Heart left ventricle (tissue), 16 donors: Measurements from ENCODE around the gene IGF2R. TPM values are rescaled to one million over a fixed set of nuclear protein-coding genes. Genes with fewer than 3 reads are reported as not detected.

Source experiments
- ATAC-seq, 4 donors: fragments of 200-7000 bp; cut with Tn5 transposase; one replicate each; pipeline ENCODE4 v1.9.1; 2020 to 2022; ENCODE audit warnings: moderate library complexity in 4 of 4, mild to moderate bottlenecking in 3 of 4, moderate number of reproducible peaks in 1 of 4
- DNase-seq, 5 donors: peaks; one replicate each; pipeline ENCODE4 v3.0.0-alpha.2; 2020
- H3K27ac ChIP-seq, 12 donors: fragments of 200-600 bp; sonication (generic) in 4 of 12; one replicate each; pipeline versions ENCODE4 v1.5.0 to v1.8.0; 2016 to 2022; ENCODE audit warnings: mild to moderate bottlenecking in 2 of 12
- H3K27me3 ChIP-seq, 9 donors: fragments of 200-600 bp; sonication (generic) in 2 of 9; one replicate each; pipeline versions ENCODE4 v1.5.1 to v1.8.0; 2016 to 2022; ENCODE audit warnings: mild to moderate bottlenecking in 3 of 9
- H3K36me3 ChIP-seq, 9 donors: fragments of 200-600 bp; sonication (generic) in 2 of 9; one replicate each; pipeline versions ENCODE4 v1.5.0 to v1.8.0; 2018 to 2022; ENCODE audit warnings: mild to moderate bottlenecking in 2 of 9
- H3K4me1 ChIP-seq, 12 donors: fragments of 200-600 bp; sonication (generic) in 4 of 12; one replicate each; pipeline versions ENCODE4 v1.5.0 to v1.8.0; 2016 to 2022; ENCODE audit warnings: mild to moderate bottlenecking in 3 of 12
- H3K4me3 ChIP-seq, 12 donors: fragments of 200-600 bp; sonication (generic) in 4 of 12; one replicate each; pipeline versions ENCODE4 v1.5.0 to v1.8.0; 2017 to 2022; ENCODE audit warnings: mild to moderate bottlenecking in 9 of 12, moderate library complexity in 4 of 12
- H3K9me3 ChIP-seq, 12 donors: fragments of 200-600 bp; sonication (generic) in 4 of 12; one replicate each; pipeline versions ENCODE4 v1.5.0 to v1.8.0; 2016 to 2022; ENCODE audit warnings: mild to moderate bottlenecking in 1 of 12
- CTCF ChIP-seq, 12 donors: fragments of 200-600 bp; sonication (generic) in 4 of 12; IDR thresholded peaks; one replicate each; pipeline versions ENCODE4 v1.5.0 to v1.8.0; 2018 to 2022; ENCODE audit warnings: antibody characterized with exemption in 12 of 12, mild to moderate bottlenecking in 5 of 12
- POLR2A ChIP-seq, 2 donors: fragments of 450-650 bp; IDR thresholded peaks; one replicate each; pipeline ENCODE4 v1.6.1; 2017; ENCODE audit warnings: antibody characterized with exemption in 2 of 2, mild to moderate bottlenecking in 2 of 2, moderate library complexity in 2 of 2
- WGBS, 4 donors: extraction: QIAGEN DNeasy Blood & Tissue Kit in 2 of 4; methylation state at CpG; one replicate each; pipeline versions ENCODE4 v1.1.5 to v1.1.7; 2013 to 2018; 5-methylcytosine and 5-hydroxymethylcytosine counted together
- intact Hi-C, 10 donors: fragments of 100-400 bp; cut with DNase I; formaldehyde crosslinking; loops; one replicate each; pipeline versions ENCODE4 v1.11.1 to v1.14.2; 2022
- polyA plus RNA-seq, 2 donors: library from polyadenylated mRNA; stranded (reverse); fragments of 200-250 nt; gene quantifications; one replicate each; pipeline ENCODE4 v1.2.3, GENCODE V29; 2013
- total RNA-seq, 9 donors: library from RNA; depleted of rRNA in 2 of 9; stranded (reverse); fragments of >200 nt in 2 of 9; fragmentation: NEBNext Ultra II Directional in 3 of 9; extraction: Animal tissue kit (Norgen Biotek cat#: 25700) in 3 of 9; gene quantifications; one replicate each; pipeline versions ENCODE4 v1.1.0 to v1.2.4, GENCODE V29; 2016 to 2023
- donor health status: ischemic (EF 13 %, LVEDD 7.1; RV severe dilation, severe dysfunction).
- donor health status: healthy with polysubstance abuse.
- donor health status: DM: no; HTN: yes; CAD: no.
- donor health status: DM: no; HTN: no; CAD: no.
- donor health status: ischemic (EF 25% LVEDD 6.9; RV normal size, moderate dysfunction).
- donor health status: ischemic (EF 25% LVEDD 5.7; RV mildly dilated, moderate dysfunction).
- donor health status: healthy.
- donor health status: DM: yes; HTN: yes; CAD: no.
- donor health status: ischemic (EF 35%, LVEDD 5.7; RV mildly dilated, moderate dysfunction).
- donor health status: nonischemic (EF 11% LVEDD 7.7; RV severe dilation, severe dysfunction).
- donor health status: DM: yes; HTN: yes; CAD: no.
- donor health status: PGD.
- donor health status: ischemic (EF 29% LVEDD 5.4; RV normal size, mild dysfunction).
- donor health status: nonischemic (EF 23%, LVEDD 6.1; RV moderate dilation, normal function).

Gene IGF2R
- total and polyA plus RNA-seq, 11 donors = 15.4 to 111 (median 68.5) TPM

- ATAC-seq (no peak), DNase-seq (no peak)
- intact Hi-C loops = no loop called here
- WGBS, 4 donors = 82 to 87% (median 86%) methylated on average over 1 of the region's 1 CpG
- Histone ChIP-seq H3K36me3 (no peaks in the 10 kb centered on the region), H3K27ac (no peak overlapping the region), H3K4me3 (no peak overlapping the region), H3K4me1 (peaks cover 0 to 15% (median 7%) of the 10 kb centered on the region in 12 donors), H3K27me3 (no peaks in the 10 kb centered on the region), H3K9me3 (peaks cover 0 to 11% (median 0%) of the 10 kb centered on the region in 12 donors)
- TF ChIP-seq POLR2A (IDR thresholded peaks at IDR 0.05) (no peak), CTCF (IDR thresholded peaks at IDR 0.05) (no peak)
These were observed 35.8 kb upstream of the IGF2R start for GRCh38 chr6:159933077-159933476.

GRCh38 chr6:159934181-159934580 is 34.7 kb upstream of the IGF2R start:
- WGBS, 4 donors = 90 to 93% (median 93%) methylated on average over 4 of the region's 4 CpGs
- intact Hi-C loops = no loop called here
- H3K27ac ChIP-seq = no peak overlapping the region

GRCh38 chr6:159935065-159935464 is 33.8 kb upstream of the IGF2R start:
- Histone ChIP-seq H3K27ac (no peak overlapping the region), H3K27me3 (no peaks in the 10 kb centered on the region), H3K9me3 (peaks cover 0 to 11% (median 0%) of the 10 kb centered on the region in 12 donors), H3K4me3 (no peak overlapping the region), H3K4me1 (peaks cover 0 to 16% (median 5%) of the 10 kb centered on the region in 12 donors), H3K36me3 (no peaks in the 10 kb centered on the region)
- intact Hi-C loops = loop anchor here in 2 of 10 donors (5.0 kb wide), 2 partner anchors 68 to 758 kb away; no protein-coding TSS in a partner anchor
- no peak for TF ChIP-seq POLR2A (IDR thresholded peaks at IDR 0.05)
- no peak for TF ChIP-seq CTCF (IDR thresholded peaks at IDR 0.05)
- WGBS, 4 donors = 64 to 89% (median 81%) methylated on average over 2 of the region's 2 CpGs
- ATAC-seq (peak in 3 of 4 donors; percentile 39 to 74 (median 43)), DNase-seq (no peak)

More at GRCh38 chr6:159934181-159934580, 34.7 kb upstream of the IGF2R start:
- H3K27me3 ChIP-seq = no peaks in the 10 kb centered on the region
- H3K4me3 ChIP-seq = no peak overlapping the region
- DNase-seq (no peak), ATAC-seq (no peak)
- H3K36me3 ChIP-seq = no peaks in the 10 kb centered on the region
- H3K4me1 ChIP-seq = peaks cover 0 to 15% (median 7%) of the 10 kb centered on the region in 12 donors
- TF ChIP-seq POLR2A (IDR thresholded peaks at IDR 0.05) = no peak
- TF ChIP-seq CTCF (IDR thresholded peaks at IDR 0.05) = no peak
- peaks cover 0 to 11% (median 0%) of the 10 kb centered on the region in 12 donors for H3K9me3 ChIP-seq

- DNase-seq (no peak), ATAC-seq (peak in 3 of 4 donors; percentile 27 to 66 (median 63))
- no peak overlapping the region for H3K4me3 ChIP-seq
- no peak overlapping the region for H3K27ac ChIP-seq
- TF ChIP-seq CTCF (IDR thresholded peaks at IDR 0.05) (no peak), POLR2A (IDR thresholded peaks at IDR 0.05) (no peak)
- WGBS, 4 donors = 71 to 98% (median 87%) methylated on average over 2 of the region's 2 CpGs
- H3K4me1 ChIP-seq = peaks cover 0 to 16% (median 3%) of the 10 kb centered on the region in 12 donors
- intact Hi-C loops = loop anchor here in 2 of 10 donors (5.0 kb wide), 2 partner anchors 68 to 758 kb away; no protein-coding TSS in a partner anchor
- no peaks in the 10 kb centered on the region for H3K27me3 ChIP-seq
- H3K36me3 ChIP-seq = no peaks in the 10 kb centered on the region
- peaks cover 0 to 11% (median 0%) of the 10 kb centered on the region in 12 donors for H3K9me3 ChIP-seq
These were observed 33.2 kb upstream of the IGF2R start for GRCh38 chr6:159935633-159936032.
